HG02885 (cell line): Measurements from ENCODE around the gene KLRF2.
"Not testable (repeated sequence)": the region's sequence is repeated elsewhere in the genome, so short reads cannot be mapped to it uniquely, and the experiment has no call there.

Experiments
- ATAC-seq: cut with Tn5 transposase; IDR thresholded peaks from one replicate; pipeline ENCODE4 v1.9.1; 2021; ENCODE audit warnings: mild to moderate bottlenecking; ENCODE audit not compliant: unreplicated experiment, poor library complexity

KLRF2 gene

GRCh38 chr12:9881246-9881645 lies at the start of gene KLRF2:
TSS of gene KLRF2 (plus strand) at chr12:9881489. CDS start at chr12:9881596, 107 bp downstream.
- ATAC-seq: no peak

- no peak for ATAC-seq
Measured at GRCh38 chr12:9831720-9832119, 49.6 kb upstream of the KLRF2 start.

GRCh38 chr12:9843407-9843806 lies 37.9 kb upstream of the KLRF2 start:
- no peak for ATAC-seq

GRCh38 chr12:9848899-9849298 lies 32.4 kb upstream of the KLRF2 start:
- ATAC-seq: no peak

GRCh38 chr12:9851050-9851449 lies 30.2 kb upstream of the KLRF2 start:
- ATAC-seq: no peak

- ATAC-seq: no peak
Measured at GRCh38 chr12:9851927-9852326, 29.4 kb upstream of the KLRF2 start.

GRCh38 chr12:9856151-9856550 lies 25.1 kb upstream of the KLRF2 start:
- ATAC-seq: no peak

- ATAC-seq: no peak
Measured at GRCh38 chr12:9856894-9857293, 24.4 kb upstream of the KLRF2 start.

GRCh38 chr12:9858135-9858534 lies 23.2 kb upstream of the KLRF2 start:
- no peak for ATAC-seq

- ATAC-seq: no peak
Measured at GRCh38 chr12:9864913-9865675, 16.2 kb upstream of the KLRF2 start.

- no peak for ATAC-seq
Measured at GRCh38 chr12:9866860-9867269, 14.4 kb upstream of the KLRF2 start.

GRCh38 chr12:9867531-9867930 lies 13.8 kb upstream of the KLRF2 start:
- no peak for ATAC-seq

GRCh38 chr12:9868311-9868801 lies 12.9 kb upstream of the KLRF2 start:
- ATAC-seq: no peak

GRCh38 chr12:9868951-9869306 lies 12.4 kb upstream of the KLRF2 start:
- no peak for ATAC-seq

GRCh38 chr12:9869307-9870161 lies 11.8 kb upstream of the KLRF2 start, which contains the start of gene CLEC2B:
TSS of gene CLEC2B (minus strand) at chr12:9869354.
- peak; percentile 41 for ATAC-seq

- ATAC-seq: no peak
Measured at GRCh38 chr12:9870286-9870866, 10.9 kb upstream of the KLRF2 start.

- no peak for ATAC-seq
Measured at GRCh38 chr12:9872162-9872561, 9.1 kb upstream of the KLRF2 start.

GRCh38 chr12:9872742-9873141 lies 8.5 kb upstream of the KLRF2 start:
- ATAC-seq: no peak

- ATAC-seq: not testable (repeated sequence)
Measured at GRCh38 chr12:9876120-9876519, 5.2 kb upstream of the KLRF2 start.

- no peak for ATAC-seq
Measured at GRCh38 chr12:9880532-9881078, 684 bp upstream of the KLRF2 start.

GRCh38 chr12:9881988-9882387 lies 699 bp downstream of the KLRF2 start:
- no peak for ATAC-seq
